Transverse colon (tissue), 4 donors: ENCODE data around the gene GPR158. TPM values are rescaled to one million over a fixed set of nuclear protein-coding genes. Genes with fewer than 3 reads are reported as not detected.

Experiments
- DNase-seq: peaks from one replicate; pipeline ENCODE4 v3.0.0-alpha.2; 2019
- H3K27ac ChIP-seq, 4 donors: fragments of 200-600 bp; sonication (generic); 2 replicates each; pipeline ENCODE4 v1.5.1; 2016 to 2018; ENCODE audit warnings: inconsistent platforms in 4 of 4
- H3K27me3 ChIP-seq: fragments of 200-600 bp; sonication (generic); 2 replicates; pipeline ENCODE4 v1.5.1; 2017; ENCODE audit warnings: inconsistent platforms
- H3K36me3 ChIP-seq, 4 donors: fragments of 200-600 bp; sonication (generic); 2 replicates each; pipeline ENCODE4 v1.5.1; 2017 to 2019; ENCODE audit warnings: inconsistent platforms in 4 of 4
- H3K4me1 ChIP-seq, 4 donors: fragments of 200-600 bp; sonication (generic); 2 replicates each; pipeline ENCODE4 v1.5.1; 2017 to 2020; ENCODE audit warnings: inconsistent platforms in 4 of 4
- H3K4me3 ChIP-seq, 4 donors: fragments of 200-600 bp; sonication (generic); 1 replicate in 1 of 4; 2 replicates in 3 of 4; pipeline versions ENCODE4 v1.5.1 to v1.6.1; 2017 to 2019; ENCODE audit warnings: inconsistent platforms in 4 of 4
- H3K9me3 ChIP-seq, 2 donors: fragments of 200-600 bp; sonication (generic); 2 replicates each; pipeline ENCODE4 v1.5.1; 2017 to 2019; ENCODE audit warnings: inconsistent platforms in 2 of 2
- EP300 ChIP-seq: sonication (generic); formaldehyde crosslinking; IDR thresholded peaks from one replicate; pipeline ENCODE4 v1.6.1; 2017; ENCODE audit warnings: antibody characterized with exemption, low read depth
- POLR2A ChIP-seq: fragments of 450-650 bp; IDR thresholded peaks from one replicate; pipeline ENCODE4 v1.6.1; 2016; ENCODE audit warnings: antibody characterized with exemption, mild to moderate bottlenecking, moderate library complexity
- POLR2AphosphoS5 ChIP-seq, 3 donors: sonication (generic); formaldehyde crosslinking; IDR thresholded peaks; one replicate each; pipeline ENCODE4 v1.6.1; 2016; ENCODE audit warnings: antibody characterized with exemption in 3 of 3
- WGBS, 2 donors: methylation state at CpG; one replicate each; pipeline ENCODE4 v1.1.5; 2018; ENCODE audit warnings: low coverage in 1 of 2; 5-methylcytosine and 5-hydroxymethylcytosine counted together
- in situ Hi-C, 4 donors: fragments of 200-750 bp; cut with MboI; loops; one replicate each; pipeline versions ENCODE4 v1.15.0 to v1.15.1; 2017; ENCODE audit warnings: low sequenced_read_pairs in 3 of 4, low pct_ligation_motif_present in 1 of 4, low pct_unique_long_range_greater_than_20kb in 1 of 4
- intact Hi-C: fragments of 100-400 bp; cut with DNase I; formaldehyde crosslinking; loops from one replicate; pipeline ENCODE4 v1.15.1; 2023; ENCODE audit warnings: low total_unique reads
- total RNA-seq, 4 donors: library from RNA; depleted of rRNA; stranded (reverse); fragments of >200 nt; gene quantifications; one replicate each; pipeline ENCODE4 v1.1.0, GENCODE V29; 2016
- TF ChIP-seq, protein P1 (sequence below), 5 experiments: fragments of 200-600 bp in 3 of 5; fragments of 450-650 bp in 2 of 5; sonication (generic) in 3 of 5; IDR thresholded peaks; 1 replicate in 2 of 5; 2 replicates in 3 of 5; pipeline ENCODE4 v1.5.1; 2016 to 2017; ENCODE audit warnings: antibody characterized with exemption in 5 of 5, inconsistent platforms in 3 of 5, mild to moderate bottlenecking in 2 of 5, moderate library complexity in 1 of 5

Gene GPR158
- total RNA-seq, 4 donors from 2014 or later = 0.16 to 0.27 TPM; not detected in 2

DNA sequence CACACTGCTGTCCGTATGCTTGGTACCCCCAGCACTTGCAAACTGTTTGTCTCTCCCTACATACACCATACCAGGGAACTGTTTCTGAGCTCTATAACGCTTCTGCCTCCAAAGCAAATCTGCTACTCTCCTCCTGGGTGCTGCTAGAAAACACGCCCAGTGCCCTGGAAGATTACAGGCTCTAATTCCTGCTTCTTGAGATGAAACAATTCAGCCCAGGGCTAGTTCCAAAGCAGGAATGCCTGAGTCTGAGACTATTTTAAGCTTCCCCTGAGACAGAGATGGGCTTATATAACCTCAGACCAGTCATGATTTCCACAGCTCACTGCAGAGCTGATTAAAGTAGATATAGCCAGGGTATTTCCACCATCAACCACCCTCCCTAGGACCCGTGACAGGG, 327.1 kb downstream of the GPR158 start:
- no peak for TF ChIP-seq POLR2A
- TF ChIP-seq POLR2AphosphoS5 (IDR thresholded peaks at IDR 0.05) = no peak
- Histone ChIP-seq H3K4me1 (no peaks in the 10 kb centered on the region), H3K9me3 (no peaks in the 10 kb centered on the region), H3K36me3 (no peaks in the 10 kb centered on the region), H3K27me3 (no peaks in the 10 kb centered on the region), H3K4me3 (no peak overlapping the region), H3K27ac (no peak overlapping the region)
- DNase-seq = no peak
- intact Hi-C loops (no loop called here), in situ Hi-C loops (no loop called here)
- WGBS, 2 donors = 32 to 55% methylated on average over 3 to 4 of the region's 4 CpGs

DNA sequence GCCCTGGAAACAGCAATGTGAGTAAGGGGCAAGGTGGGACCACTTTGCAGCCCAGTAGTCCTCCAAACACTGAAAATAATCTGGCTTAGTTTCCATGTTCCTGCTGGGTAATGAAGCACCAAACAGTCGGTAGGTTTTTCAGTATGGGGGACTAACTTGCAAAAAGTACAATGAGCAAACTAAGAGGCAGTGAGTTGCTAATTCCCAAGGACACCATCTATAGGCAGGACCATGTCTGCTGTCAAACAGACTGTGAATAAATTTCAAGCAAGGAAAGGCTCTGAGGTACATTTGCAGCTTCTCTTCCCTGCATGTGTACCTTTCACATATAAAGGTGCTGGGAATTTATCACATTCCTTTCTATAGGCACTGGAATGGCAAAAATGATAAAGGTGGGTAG, 327.7 kb downstream of the GPR158 start:
- Histone ChIP-seq H3K9me3 (no peaks in the 10 kb centered on the region), H3K4me3 (no peak overlapping the region), H3K27me3 (no peaks in the 10 kb centered on the region), H3K4me1 (no peaks in the 10 kb centered on the region), H3K36me3 (no peaks in the 10 kb centered on the region), H3K27ac (no peak overlapping the region)
- DNase-seq = no peak
- 80% methylated on average over 1 of the region's 1 CpG for WGBS, 2 donors
- in situ Hi-C loops (no loop called here), intact Hi-C loops (no loop called here)
- TF ChIP-seq EP300 (no peak), POLR2AphosphoS5 (IDR thresholded peaks at IDR 0.05) (no peak), POLR2A (no peak)
- TF ChIP-seq, protein P1, sequence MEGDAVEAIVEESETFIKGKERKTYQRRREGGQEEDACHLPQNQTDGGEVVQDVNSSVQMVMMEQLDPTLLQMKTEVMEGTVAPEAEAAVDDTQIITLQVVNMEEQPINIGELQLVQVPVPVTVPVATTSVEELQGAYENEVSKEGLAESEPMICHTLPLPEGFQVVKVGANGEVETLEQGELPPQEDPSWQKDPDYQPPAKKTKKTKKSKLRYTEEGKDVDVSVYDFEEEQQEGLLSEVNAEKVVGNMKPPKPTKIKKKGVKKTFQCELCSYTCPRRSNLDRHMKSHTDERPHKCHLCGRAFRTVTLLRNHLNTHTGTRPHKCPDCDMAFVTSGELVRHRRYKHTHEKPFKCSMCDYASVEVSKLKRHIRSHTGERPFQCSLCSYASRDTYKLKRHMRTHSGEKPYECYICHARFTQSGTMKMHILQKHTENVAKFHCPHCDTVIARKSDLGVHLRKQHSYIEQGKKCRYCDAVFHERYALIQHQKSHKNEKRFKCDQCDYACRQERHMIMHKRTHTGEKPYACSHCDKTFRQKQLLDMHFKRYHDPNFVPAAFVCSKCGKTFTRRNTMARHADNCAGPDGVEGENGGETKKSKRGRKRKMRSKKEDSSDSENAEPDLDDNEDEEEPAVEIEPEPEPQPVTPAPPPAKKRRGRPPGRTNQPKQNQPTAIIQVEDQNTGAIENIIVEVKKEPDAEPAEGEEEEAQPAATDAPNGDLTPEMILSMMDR (IDR thresholded peaks at IDR 0.05) = no peak

GRCh38 chr10:25504306-25504705, 329.5 kb downstream of the GPR158 start:
- intact Hi-C loops (no loop called here), in situ Hi-C loops (no loop called here)
- TF ChIP-seq POLR2A = no peak
- TF ChIP-seq, protein P1 (IDR thresholded peaks at IDR 0.05) = no peak
- no peak for TF ChIP-seq POLR2AphosphoS5 (IDR thresholded peaks at IDR 0.05)
- no peak for TF ChIP-seq EP300
- no peaks in the 10 kb centered on the region for H3K36me3 ChIP-seq
- WGBS, 2 donors = 57 to 88% methylated on average over 3 of the region's 3 CpGs
- no peak for DNase-seq
- no peaks in the 10 kb centered on the region for H3K4me1 ChIP-seq
- H3K27ac ChIP-seq = no peak overlapping the region
- H3K27me3 ChIP-seq = no peaks in the 10 kb centered on the region
- H3K9me3 ChIP-seq = no peaks in the 10 kb centered on the region
- H3K4me3 ChIP-seq = no peak overlapping the region

DNA sequence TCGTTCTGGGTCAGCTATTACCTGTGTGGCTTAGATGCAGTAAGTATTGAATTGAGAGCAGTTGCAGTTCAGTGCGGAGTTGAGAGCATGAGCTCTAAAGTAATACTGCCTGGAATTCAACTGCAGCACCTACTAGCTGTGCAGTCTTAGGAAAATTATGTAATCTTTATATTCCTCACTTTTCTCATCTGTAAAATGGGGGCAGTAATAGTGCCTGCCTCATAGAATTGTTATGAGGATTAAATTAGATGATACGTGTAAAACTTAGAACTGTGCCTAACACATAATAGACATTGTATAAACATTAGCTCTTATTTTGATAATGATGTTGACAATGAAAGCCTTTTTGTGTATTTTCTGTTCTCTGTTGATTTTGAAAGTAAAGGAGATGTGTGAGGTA, 330.0 kb downstream of the GPR158 start:
- WGBS, 2 donors = 66 to 81% methylated on average over 3 of the region's 3 CpGs
- Histone ChIP-seq H3K4me3 (no peak overlapping the region), H3K9me3 (no peaks in the 10 kb centered on the region), H3K36me3 (no peaks in the 10 kb centered on the region), H3K27ac (no peak overlapping the region), H3K27me3 (no peaks in the 10 kb centered on the region), H3K4me1 (no peaks in the 10 kb centered on the region)
- DNase-seq = no peak
- intact Hi-C loops = no loop called here
- TF ChIP-seq POLR2AphosphoS5 (IDR thresholded peaks at IDR 0.05) (no peak), POLR2A (no peak), EP300 (no peak)
- TF ChIP-seq, protein P1 (IDR thresholded peaks at IDR 0.05) = no peak
- in situ Hi-C loops = no loop called here

DNA sequence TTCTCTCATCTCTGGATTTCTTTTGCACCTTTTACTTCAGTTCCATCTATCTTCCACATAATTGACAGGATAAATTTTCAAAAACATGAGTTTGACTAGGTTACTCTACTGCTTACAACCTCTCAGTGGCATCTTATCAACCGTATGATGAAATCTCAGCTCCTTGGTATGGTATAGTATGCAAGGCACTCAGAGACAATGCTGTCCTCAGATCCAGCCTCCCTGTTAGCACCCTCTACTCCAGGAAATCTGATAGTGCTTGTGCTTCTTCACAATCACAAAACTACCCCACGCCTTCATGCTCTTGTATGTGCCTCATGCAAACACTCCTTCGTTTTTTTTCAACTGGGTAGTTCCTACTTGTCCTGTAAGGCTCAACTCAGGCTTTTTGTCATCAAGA, 330.7 kb downstream of the GPR158 start:
- TF ChIP-seq, protein P1 (IDR thresholded peaks at IDR 0.05) = no peak
- TF ChIP-seq EP300 (no peak), POLR2AphosphoS5 (IDR thresholded peaks at IDR 0.05) (no peak), POLR2A (no peak)
- Histone ChIP-seq H3K27me3 (no peaks in the 10 kb centered on the region), H3K4me1 (no peaks in the 10 kb centered on the region), H3K9me3 (no peaks in the 10 kb centered on the region), H3K4me3 (no peak overlapping the region), H3K27ac (no peak overlapping the region), H3K36me3 (no peaks in the 10 kb centered on the region)
- intact Hi-C loops (no loop called here), in situ Hi-C loops (no loop called here)
- no peak for DNase-seq
- WGBS, 2 donors = 84 to 85% methylated on average over 3 of the region's 3 CpGs
